GM19099 (cell line): Measurements from ENCODE around the gene APBA1.

Experiments
- POLR2A ChIP-seq: IDR thresholded peaks from 3 replicates; pipeline ENCODE4 v1.6.1; 2011; ENCODE audit warnings: low read depth; ENCODE audit not compliant: insufficient read length; ENCODE audit errors: extremely low read depth

The APBA1 gene

DNA sequence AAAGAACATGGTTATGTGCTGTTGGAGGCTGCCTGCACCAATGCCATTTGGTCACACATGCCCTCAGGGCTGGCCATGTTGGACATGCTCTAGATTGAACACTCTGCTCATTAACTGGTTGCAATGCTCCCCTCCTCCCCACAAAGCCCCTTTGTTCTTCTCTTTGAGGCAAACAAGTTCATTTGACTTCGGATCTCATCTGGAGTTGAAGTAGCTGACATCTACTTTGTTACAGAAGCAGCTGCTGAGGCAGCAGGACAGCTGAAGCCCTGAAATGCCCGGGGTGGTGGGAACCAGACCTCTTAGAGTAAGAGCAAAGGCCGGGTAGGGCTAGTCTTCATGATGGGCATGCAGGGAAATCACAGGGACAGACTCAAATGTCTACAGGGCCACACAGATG lies 123.5 kb downstream of the APBA1 start:
- TF ChIP-seq POLR2A, result no peak

DNA sequence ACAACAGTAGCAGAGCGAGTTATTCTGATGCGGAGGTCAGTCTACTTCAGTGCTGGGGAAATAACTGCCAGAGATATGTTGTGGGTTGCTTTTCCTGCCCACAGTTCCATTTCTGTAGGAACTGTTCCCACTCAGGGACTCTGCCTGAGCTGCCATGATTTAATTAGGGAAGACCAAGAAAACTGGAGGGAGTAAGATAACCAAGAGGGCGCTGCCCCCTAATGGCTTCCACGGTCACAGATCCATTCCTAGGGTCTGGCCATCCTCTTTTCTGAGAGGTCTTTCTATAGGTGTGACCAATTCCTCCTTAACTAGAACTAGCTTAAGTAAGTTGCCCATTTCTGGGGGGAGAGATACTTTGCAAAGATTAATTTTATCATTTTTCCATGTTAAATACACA lies 125.9 kb downstream of the APBA1 start:
- no peak for TF ChIP-seq POLR2A

DNA sequence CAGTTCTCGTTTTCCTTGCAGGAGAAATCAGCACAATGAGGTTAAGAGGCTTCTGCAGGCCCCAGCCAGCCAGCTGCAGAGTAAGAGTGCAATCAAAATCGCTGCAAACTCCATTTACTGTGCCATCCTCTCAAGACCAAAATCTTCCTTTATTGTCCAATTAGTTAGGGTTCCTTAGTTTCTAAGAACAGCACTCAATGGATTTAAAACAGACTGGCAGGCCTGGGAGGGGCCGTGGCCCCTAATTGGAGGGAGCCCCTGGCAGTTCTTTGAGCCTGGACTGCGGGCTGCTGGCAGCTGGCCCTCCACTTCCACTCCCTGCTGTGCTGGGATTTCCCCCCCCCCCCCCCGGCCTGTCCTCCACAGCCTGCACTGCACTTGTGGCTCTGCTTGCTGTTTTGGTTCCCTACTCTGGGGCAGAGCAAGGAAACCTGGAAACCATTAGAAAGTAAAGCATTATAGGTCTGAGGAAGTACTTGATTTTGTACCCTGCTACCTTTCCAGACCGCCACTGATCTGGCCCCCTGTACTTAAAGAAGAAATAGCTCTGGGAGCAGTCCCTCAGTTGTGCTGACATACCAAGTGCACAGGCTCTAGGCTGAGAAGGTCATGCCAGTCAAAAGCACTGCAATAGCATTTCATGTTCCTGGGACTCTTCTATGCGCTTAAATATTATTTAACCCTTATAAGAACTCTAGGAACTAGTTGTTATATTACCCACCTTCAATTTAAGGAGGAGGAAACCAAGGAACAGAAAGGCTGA lies 129.0 kb downstream of the APBA1 start:
- no peak for TF ChIP-seq POLR2A

DNA sequence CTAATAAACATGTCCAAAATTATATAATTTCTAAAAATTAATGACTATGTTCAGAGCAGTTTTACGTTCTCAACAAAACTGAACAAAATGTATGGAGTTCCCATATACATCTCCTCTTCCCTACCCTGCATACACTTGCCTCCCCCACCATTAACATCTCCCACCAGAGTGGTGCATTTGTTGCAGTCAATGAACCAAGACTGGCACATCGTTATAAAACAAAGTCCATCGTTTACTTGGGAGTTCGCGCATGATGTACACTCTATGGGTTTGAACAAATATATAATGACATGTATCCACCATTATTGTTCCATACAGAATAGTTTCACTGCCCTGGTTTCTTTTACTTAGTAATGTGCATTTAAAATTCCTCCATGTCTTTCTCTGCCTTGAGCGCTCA lies 130.1 kb downstream of the APBA1 start:
- no peak for TF ChIP-seq POLR2A

DNA sequence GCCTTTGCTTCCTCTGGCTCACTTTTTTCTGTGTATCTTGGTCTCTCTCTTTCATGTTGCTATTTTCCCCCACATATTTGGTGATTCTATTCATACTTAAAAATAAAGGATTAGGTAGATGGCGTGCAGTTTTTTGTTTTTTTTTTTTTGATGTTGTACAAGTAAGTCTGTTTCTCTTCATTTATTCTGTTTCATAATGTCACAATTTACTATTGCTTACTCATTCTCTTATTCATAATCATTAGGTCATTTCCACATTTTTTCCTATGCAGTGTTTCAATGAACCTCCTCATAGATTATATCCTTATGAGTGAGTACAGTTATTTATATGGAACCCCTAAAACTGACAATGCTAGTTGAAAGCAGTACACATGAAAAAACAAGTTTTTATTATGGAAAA lies 136.3 kb downstream of the APBA1 start:
- no peak for TF ChIP-seq POLR2A

DNA sequence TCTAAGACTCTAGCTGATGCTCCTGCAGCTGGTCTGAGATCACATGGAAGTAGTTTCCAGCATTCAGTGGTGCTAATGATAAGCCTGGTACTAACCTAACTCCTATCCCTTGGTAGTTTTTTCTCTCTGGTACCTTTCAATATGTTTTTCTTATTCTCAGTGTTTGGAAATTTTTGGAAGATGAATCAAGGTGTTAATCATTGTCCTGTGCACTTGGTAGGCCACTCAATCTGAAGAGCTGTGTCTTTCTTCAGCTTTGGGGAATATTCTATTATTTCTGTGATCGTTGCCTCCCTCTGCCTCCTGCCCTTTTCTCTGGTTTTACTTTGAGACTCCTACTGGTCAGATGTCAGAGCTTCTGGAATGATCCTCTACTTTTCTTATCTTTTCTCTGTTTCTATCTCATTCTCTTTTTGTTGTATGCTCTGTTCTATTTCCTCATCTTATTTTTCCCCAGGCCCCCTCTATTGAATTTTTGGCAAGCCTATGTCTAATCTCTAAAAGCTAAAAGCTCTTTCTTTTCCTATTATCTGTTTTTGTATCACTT lies 136.8 kb downstream of the APBA1 start:
- no peak for TF ChIP-seq POLR2A

DNA sequence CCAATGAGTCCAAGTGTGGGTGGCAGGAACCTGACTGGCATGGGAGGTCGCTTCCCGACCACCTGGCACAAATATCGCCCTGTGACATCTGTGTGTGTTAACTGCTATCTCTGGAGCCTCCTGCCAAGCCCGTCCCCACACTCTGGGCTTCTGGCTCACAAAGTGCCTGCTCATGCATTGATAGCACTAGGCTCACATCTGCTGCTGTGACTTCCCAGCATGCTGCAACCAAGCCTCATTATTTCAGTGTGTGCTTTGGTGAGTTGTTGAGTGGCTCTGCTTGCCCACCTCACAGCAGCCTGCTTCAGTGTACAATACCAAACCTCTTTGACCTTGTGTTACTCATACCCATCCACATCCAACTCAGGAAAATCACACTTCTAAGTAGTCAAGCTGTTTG lies 139.8 kb downstream of the APBA1 start:
- no peak for TF ChIP-seq POLR2A

DNA sequence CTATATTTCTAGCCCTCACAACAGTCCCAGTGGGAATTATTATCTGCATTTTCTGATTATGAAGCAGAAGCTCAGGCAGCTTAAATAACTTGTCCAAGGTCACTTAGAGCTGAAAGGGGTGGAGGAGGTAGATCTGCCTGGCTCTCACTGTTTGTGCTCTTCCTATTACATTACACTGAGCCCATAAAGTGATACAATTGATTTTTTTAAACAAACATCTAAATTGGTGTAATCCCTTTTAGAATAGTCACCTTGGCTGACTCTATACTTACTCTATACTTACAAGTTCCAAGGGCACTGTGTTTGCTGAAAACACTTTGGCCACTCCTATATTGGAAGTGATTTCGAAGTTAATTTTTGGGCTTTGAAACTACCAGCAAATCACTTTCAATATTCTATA lies 144.7 kb downstream of the APBA1 start:
- TF ChIP-seq POLR2A, result no peak

DNA sequence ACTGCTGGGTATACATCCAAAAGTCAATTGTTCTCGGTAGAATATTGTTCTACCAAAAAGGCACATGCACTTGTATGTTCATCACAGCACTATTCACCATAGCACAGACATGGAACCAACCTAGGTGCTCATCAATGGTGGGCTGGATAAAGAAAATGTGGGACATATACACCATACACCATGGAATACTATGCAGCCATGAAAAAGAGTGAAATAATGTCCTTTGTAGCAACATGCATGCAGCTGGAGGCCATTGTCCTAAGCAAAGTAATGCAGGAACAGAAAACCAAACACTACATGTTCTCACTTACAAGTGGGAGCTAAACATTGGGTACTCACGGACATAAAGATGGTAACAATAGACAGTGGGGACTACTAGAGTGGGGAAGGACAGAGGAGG lies 145.5 kb downstream of the APBA1 start:
- TF ChIP-seq POLR2A, result no peak

DNA sequence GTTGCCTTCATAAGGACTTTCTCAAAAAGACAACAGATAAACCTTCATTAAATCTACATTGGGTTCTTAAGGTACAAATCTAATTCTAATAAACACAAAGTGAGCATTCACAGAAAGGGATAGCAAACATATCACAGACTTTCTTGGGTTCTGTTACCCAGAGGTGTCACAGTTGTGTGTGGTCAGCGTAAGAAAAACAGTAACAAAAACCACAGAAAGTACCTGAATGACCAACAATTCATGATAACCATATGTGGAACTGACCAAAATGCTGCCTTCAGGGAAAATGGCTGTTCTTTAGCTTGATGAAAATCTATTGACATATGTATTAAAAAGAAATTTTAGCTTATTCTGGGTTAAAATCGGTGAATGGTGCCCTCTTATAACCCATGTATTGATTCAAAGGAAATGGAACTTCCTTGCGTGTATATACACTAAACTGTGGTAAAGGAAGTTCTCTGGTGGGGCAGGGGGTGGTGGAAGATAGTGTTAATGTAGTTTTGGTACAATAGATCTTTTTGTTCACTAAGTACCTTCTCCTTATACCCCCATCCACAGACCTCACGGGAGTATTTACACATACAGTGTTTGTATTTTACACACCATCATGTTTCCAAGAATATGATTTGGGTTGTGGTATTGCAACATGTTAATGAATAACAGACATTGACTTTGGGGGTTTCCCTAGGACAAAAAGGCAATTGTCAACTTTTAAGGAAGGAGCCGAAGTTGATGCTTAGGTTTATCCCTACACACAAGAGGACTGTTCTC lies 152.5 kb downstream of the APBA1 start:
- TF ChIP-seq POLR2A, result no peak

DNA sequence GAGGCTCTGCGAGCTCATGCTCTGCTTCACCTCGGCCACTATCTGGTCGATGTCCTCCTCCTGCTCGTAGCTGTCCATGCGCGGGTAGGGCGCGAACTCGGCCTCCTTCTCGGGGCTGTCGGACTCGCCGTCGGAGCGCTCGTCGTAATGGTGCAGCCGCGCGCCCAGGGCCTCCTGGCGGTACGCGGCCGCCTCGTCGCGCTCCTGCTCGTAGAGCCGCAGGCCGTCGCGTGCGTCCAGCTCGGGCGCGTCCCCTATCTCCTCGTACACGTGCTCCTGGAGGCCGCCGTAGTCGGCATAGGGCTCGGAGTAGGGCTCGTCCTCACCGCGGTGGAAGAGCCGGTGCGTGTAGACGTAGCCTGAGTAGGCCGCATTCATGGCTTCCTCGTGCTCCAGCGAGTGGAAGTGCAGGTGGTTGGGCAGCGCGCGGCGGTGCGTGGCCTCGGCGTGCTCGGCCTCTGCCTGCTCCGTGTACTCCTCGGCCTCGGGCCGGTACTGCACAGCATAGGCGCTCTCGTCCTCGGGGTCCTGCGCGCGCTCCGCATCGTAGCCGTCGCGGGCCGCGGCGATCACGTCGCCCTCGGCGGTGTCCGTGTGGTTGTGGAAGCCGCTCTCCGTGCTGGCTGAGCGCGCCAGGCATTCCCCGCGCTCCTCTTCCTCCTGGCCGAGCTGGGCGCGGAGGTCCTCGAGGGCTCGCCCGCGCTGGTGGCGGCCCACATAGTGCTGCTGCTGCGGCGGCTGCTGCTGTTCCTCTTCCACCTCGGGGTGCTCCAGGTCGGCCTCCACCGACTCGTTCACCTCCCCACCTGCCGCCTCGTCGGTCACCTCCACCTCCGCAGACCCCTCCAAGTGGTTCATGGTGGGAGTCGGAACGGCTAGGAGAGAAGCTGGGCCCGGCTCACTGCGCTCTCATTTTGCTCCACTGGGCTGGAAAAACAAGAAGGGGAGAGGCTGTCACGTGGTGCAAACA lies 155.5 kb downstream of the APBA1 start:
- no peak for TF ChIP-seq POLR2A

DNA sequence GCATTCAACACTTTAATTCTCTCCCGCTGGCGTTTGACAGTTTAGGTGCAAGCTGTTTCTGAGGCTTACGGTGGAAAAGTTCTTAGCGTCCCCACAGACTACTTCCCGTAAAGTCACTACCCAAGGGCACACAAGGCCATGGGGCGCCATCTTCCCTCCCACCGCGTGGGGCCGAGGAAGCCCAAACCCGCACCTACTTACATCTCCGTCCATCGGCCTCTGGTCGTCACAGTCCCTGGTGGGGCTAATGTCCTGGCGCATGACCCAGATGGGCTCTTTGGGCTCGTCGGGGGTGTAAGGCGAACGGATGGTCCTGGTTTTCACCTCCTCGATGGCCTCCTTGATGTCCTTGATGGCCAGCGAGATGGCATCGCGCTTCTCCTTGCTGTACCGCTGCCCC lies 156.4 kb downstream of the APBA1 start:
- no peak for TF ChIP-seq POLR2A

DNA sequence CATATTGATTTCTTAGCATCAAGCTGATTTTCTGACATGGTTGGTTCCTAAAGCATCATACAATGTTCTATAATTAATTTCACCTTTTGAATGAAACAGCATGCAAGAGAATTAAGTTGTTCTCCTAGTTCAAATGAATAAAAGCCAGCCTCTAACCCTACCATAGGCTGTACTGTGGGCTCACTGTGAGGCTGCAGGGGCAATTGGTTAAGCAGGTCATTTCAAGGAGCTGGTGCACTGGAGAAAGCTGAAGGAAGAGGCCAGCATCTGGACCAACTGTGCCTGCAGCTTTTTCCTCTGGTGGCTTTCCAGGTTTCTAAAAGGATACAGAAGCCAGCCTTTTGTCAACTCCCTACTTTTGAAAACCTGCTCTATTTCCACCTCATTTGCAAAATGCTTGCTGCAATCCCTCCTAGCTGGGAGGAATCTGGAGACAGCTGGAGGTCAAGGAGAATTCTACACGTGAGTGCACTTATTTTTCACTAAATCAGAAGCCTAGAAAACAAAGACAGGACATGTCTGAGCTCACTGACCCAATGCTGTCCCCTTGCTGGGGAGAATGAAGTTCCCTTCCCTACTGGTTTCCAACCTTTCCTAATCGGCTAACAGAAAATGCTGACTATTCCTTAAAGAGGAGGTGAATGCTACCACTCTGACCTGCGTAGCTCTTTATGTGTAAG lies 158.9 kb downstream of the APBA1 start:
- no peak for TF ChIP-seq POLR2A

DNA sequence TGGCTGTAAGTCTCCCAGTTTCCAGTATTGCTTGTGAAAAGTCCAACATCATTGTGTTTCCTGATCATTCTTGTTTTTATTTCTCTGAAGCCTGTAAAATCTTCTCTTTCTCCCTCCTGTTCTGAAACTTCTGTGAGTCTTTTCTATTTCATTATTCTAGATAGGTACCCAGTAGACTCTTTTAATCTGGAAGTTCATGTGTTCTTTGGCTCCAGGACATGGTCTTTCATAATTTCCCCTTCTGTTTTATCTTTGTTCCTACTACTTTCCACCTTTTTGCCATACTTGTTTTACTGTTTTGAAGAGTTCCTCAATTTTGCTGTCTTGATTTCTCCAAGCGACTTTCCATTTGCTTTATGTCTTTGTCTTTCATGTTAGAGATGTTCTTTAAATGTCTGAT lies 168.1 kb downstream of the APBA1 start:
- TF ChIP-seq POLR2A, result no peak
